ENCODE results near the gene SPOCK1. TPM values are rescaled to one million over a fixed set of nuclear protein-coding genes. Genes with fewer than 3 reads are reported as not detected.

SPOCK1 gene
- total and polyA plus RNA-seq, 2 of the 4 experiments (the other 2 are of a cell fraction): 5.0 to 20.3 TPM

- Histone ChIP-seq H2AK9ac (replicated peaks; ENCODE audit: low read depth, low read length, poor library complexity) (no peak overlapping the region), H2BK120ac (ENCODE audit: low read depth, low read length) (no peak overlapping the region), H2BK15ac (ENCODE audit: low read depth, low read length) (no peak overlapping the region), H2AFZ (replicated peaks; ENCODE audit: low read length, poor library complexity) (no peak overlapping the region), H3K56ac (ENCODE audit: extremely low read depth, insufficient read depth, low read length) (no peak overlapping the region), H3K9ac (ENCODE audit: low read depth, low read length) (no peak overlapping the region), H3K27ac (ENCODE audit: insufficient read depth, low read length) (no peak overlapping the region), H3K4ac (ENCODE audit: low read depth, low read length) (no peak overlapping the region), H3K36me3 (ENCODE audit: control insufficient read depth, insufficient read depth, low read length) (no peaks in the 10 kb centered on the region), H4K5ac (ENCODE audit: low read depth, low read length) (no peak overlapping the region), H2BK20ac (ENCODE audit: low read depth, low read length) (no peak overlapping the region), H4K20me1 (ENCODE audit: insufficient read depth, low read length) (no peaks in the 10 kb centered on the region), H3K18ac (ENCODE audit: low read depth, low read length) (no peak overlapping the region), H3K4me1 (ENCODE audit: control insufficient read depth, insufficient read depth, low read length) (no peaks in the 10 kb centered on the region), H3K4me3 (ENCODE audit: insufficient read depth, low read depth, low read length) (no peak overlapping the region), H3K9me3 (ENCODE audit: control insufficient read depth, insufficient read depth, low read length) (no peaks in the 10 kb centered on the region), H3K9me1 (ENCODE audit: insufficient read depth, low read length) (no peaks in the 10 kb centered on the region), H4K8ac (ENCODE audit: low read depth in 2 of 2, low read length in 2 of 2) (no peak overlapping the region), H4K91ac (ENCODE audit: insufficient read depth, low read depth, low read length) (no peak overlapping the region), H3K27me3 (ENCODE audit: control insufficient read depth, insufficient read depth, low read length) (no peaks in the 10 kb centered on the region), H3K79me1 (ENCODE audit: low read depth in 1 of 2, low read length in 2 of 2) (no peaks in the 10 kb centered on the region; a peak in 1 of 4 replicates), H2AK5ac (ENCODE audit: low read depth, low read length) (no peak overlapping the region), H3K23ac (ENCODE audit: low read depth, low read length) (no peak overlapping the region), H2BK5ac (ENCODE audit: low read depth, low read length, poor library complexity, severe bottlenecking) (no peak overlapping the region), H3K14ac (replicated peaks; ENCODE audit: low read depth, low read length) (no peak overlapping the region), H3K4me2 (ENCODE audit: low read depth, low read length) (no peak overlapping the region)
- ATAC-seq (ENCODE audit: low read depth): no peak
- in situ Hi-C loops (cut with MboI; ENCODE audit: low sequenced_read_pairs): no loop called here
- BruUV-seq (replicated peaks): no TSS peak
- ChIA-PET POLR2A (ENCODE audit: unreplicated experiment) (no interaction called here), CTCF (interaction anchor here (0.7 kb wide), 1 partner anchor 156 kb away, joined by 3 read pairs; no protein-coding TSS in a partner anchor)
- no peak for DNase-seq
- dilution Hi-C loops (cut with HindIII; ENCODE audit: low sequenced_read_pairs, unreplicated experiment): no loop called here
- intact Hi-C loops (cut with micrococcal nuclease): no loop called here
- TF ChIP-seq CHD1 (IDR thresholded peaks at IDR 0.05; ENCODE audit: low read depth, low read length): no peak
- no peak for TF ChIP-seq USF2 (IDR thresholded peaks at IDR 0.05; ENCODE audit: low read depth, low read length)
- TF ChIP-seq MAFK (IDR thresholded peaks at IDR 0.05; ENCODE audit: low read depth, low read length): no peak
- TF ChIP-seq BHLHE40 (IDR thresholded peaks at IDR 0.05; ENCODE audit: low read depth, low read length): no peak
- TF ChIP-seq ELK1 (IDR thresholded peaks at IDR 0.05; ENCODE audit: borderline replicate concordance, low read depth, low read length): no peak
- TF ChIP-seq NFE2L2 (IDR thresholded peaks at IDR 0.05; ENCODE audit: low read depth, low read length): no peak
- TF ChIP-seq FOS (IDR thresholded peaks at IDR 0.05; ENCODE audit: low read depth, low read length): no peak
- TF ChIP-seq MXI1 (IDR thresholded peaks at IDR 0.05; ENCODE audit: borderline replicate concordance, low read depth, low read length): no peak
- TF ChIP-seq CEBPB (IDR thresholded peaks at IDR 0.05; ENCODE audit: low read depth, low read length): no peak
- no peak for TF ChIP-seq RAD21 (IDR thresholded peaks at IDR 0.05; ENCODE audit: low read length)
- TF ChIP-seq SMC3 (IDR thresholded peaks at IDR 0.05; ENCODE audit: low read depth, low read length): no peak
- no peak for TF ChIP-seq RFX5 (IDR thresholded peaks at IDR 0.05; ENCODE audit: low read depth, low read length)
- no peak for TF ChIP-seq POLR2A (IDR thresholded peaks at IDR 0.05; ENCODE audit: low read depth, low read length)
- 46% methylated on average over 2 of the region's 4 CpGs; no CpG with 5 or more reads in 1 of the 2 experiments for WGBS, 2 experiments (ENCODE audit: extremely low coverage in 2 of 2, insufficient read length in 1 of 2)
These were observed 36.2 kb downstream of the SPOCK1 start for GRCh38 chr5:137462816-137463520.

All from IMR-90 (cell line).